ENCODE results near the gene ZNF583. TPM values are rescaled to one million over a fixed set of nuclear protein-coding genes. Genes with fewer than 3 reads are reported as not detected.

ZNF583 gene
- total and polyA plus RNA-seq, 5 donors: 3.1 to 8.6 (median 5.6) TPM

DNA sequence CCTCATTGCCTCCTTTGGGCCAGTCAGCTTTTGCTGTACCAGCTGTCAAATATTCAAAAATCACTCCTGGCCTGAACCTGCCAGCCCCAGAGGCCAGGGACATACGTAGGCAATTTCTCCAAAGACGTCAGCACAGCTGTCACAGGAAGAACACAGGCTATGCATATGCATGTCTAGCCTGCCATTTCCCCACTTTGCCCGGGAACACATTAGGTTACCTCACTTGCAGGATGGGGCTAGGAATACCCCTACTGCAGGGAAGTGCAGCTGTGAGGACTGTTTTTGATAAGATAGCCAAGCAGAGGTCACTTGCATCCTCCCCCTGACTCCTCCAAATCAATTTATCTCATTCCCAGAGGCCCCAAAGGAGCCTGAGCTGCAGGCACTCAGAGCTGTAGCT, 70.2 kb downstream of the ZNF583 start:
- no peaks in the 10 kb centered on the region for H3K9me3 ChIP-seq (ENCODE audit: control insufficient read depth, low read length)
- WGBS: 47% methylated on average over 3 of the region's 3 CpGs
- intact Hi-C loops (cut with DNase I): no loop called here

DNA sequence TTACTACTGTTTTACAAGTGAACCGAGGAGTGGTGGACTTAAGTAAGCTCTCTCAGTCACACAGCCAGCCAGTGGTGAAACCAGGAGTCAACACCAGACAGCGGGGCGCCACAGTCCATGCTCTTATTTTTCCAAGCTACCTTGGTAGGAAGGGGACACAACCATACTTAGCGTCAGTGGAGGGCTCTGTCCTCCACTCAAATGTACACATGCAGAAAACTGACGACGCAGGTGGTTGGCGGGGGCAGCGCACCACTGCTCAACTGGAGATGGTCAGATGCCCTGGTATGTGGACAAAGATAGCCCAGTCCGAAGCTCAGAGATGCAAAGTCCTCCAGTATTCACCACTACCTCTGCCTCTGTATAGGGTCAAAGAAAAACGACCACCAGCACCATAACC, 72.0 kb downstream of the ZNF583 start:
- H3K27ac ChIP-seq (ENCODE audit: low read length): no peak overlapping the region
- no peaks in the 10 kb centered on the region for H3K9me3 ChIP-seq (ENCODE audit: control insufficient read depth, low read length)
- H3K4me3 ChIP-seq (ENCODE audit: low read length): no peak overlapping the region
- intact Hi-C loops (cut with DNase I): no loop called here
- peaks cover 6% of the 10 kb centered on the region for H3K4me1 ChIP-seq (ENCODE audit: control insufficient read depth, insufficient read depth, low read length)
- DNase-seq (no peak), ATAC-seq (no peak)
- H3K27me3 ChIP-seq (ENCODE audit: control insufficient read depth, insufficient read depth): no peaks in the 10 kb centered on the region
- 79% methylated on average over 10 of the region's 10 CpGs for WGBS

More for the DNA sequence above, 70.2 kb downstream of the ZNF583 start:
- no peak overlapping the region for H3K27ac ChIP-seq (ENCODE audit: low read length)
- DNase-seq (no peak), ATAC-seq (no peak)
- H3K27me3 ChIP-seq (ENCODE audit: control insufficient read depth, insufficient read depth): no peaks in the 10 kb centered on the region
- H3K4me3 ChIP-seq (ENCODE audit: low read length): no peak overlapping the region
- peaks cover 6% of the 10 kb centered on the region for H3K4me1 ChIP-seq (ENCODE audit: control insufficient read depth, insufficient read depth, low read length)

Other genes with a start within 250 kb of the ZNF583 start
- not detected for gene GALP, start 228.3 kb upstream of the ZNF583 start, total RNA-seq
- gene GALP, start 228.3 kb upstream of the ZNF583 start, polyA plus RNA-seq: not detected
- gene ZSCAN5B, start 206.5 kb upstream of the ZNF583 start, total RNA-seq: not detected
- gene ZSCAN5B, start 206.5 kb upstream of the ZNF583 start, polyA plus RNA-seq: not detected
- gene ZSCAN5C, start 202.1 kb upstream of the ZNF583 start, total RNA-seq: not detected
- gene ZSCAN5C, start 202.1 kb upstream of the ZNF583 start, polyA plus RNA-seq: not detected
- gene EDDM13, start 131.6 kb upstream of the ZNF583 start, total RNA-seq: not detected
- gene EDDM13, start 131.6 kb upstream of the ZNF583 start, polyA plus RNA-seq: 0.32 TPM
- gene ZSCAN5A, start 89.5 kb upstream of the ZNF583 start, total RNA-seq: 10 to 100 TPM; 18.2 to 25.8 (median 21.7) TPM
- 16.5 TPM for gene ZSCAN5A, start 89.5 kb upstream of the ZNF583 start, polyA plus RNA-seq
- gene ZNF582, start 10.8 kb upstream of the ZNF583 start, total RNA-seq: 1 to 10 TPM; 3.6 to 5.8 (median 4.8) TPM
- gene ZNF582, start 10.8 kb upstream of the ZNF583 start, polyA plus RNA-seq: 6.3 TPM
- 1 to 10 TPM; 3.3 to 7.2 (median 5.3) TPM for gene ZNF667, start 73.0 kb downstream of the ZNF583 start, total RNA-seq
- 3.2 TPM for gene ZNF667, start 73.0 kb downstream of the ZNF583 start, polyA plus RNA-seq
- 1 to 10 TPM; 4.5 to 9.3 (median 6.7) TPM for gene ZNF471, start 103.5 kb downstream of the ZNF583 start, total RNA-seq
- gene ZNF471, start 103.5 kb downstream of the ZNF583 start, polyA plus RNA-seq: 2.8 TPM
- 1 to 10 TPM; 5.2 to 6.7 (median 6.0) TPM for gene ZFP28, start 134.6 kb downstream of the ZNF583 start, total RNA-seq
- 3.8 TPM for gene ZFP28, start 134.6 kb downstream of the ZNF583 start, polyA plus RNA-seq
- 1 to 10 TPM; 3.5 to 5.2 (median 4.8) TPM for gene ZNF470, start 163.1 kb downstream of the ZNF583 start, total RNA-seq
- 2.8 TPM for gene ZNF470, start 163.1 kb downstream of the ZNF583 start, polyA plus RNA-seq
- 1 to 10 TPM; 5.7 to 7.5 (median 6.4) TPM for gene ZNF71, start 191.0 kb downstream of the ZNF583 start, total RNA-seq
- gene ZNF71, start 191.0 kb downstream of the ZNF583 start, polyA plus RNA-seq: 5.0 TPM
- under 1 TPM in 2 of 4 donors, not detected in 2; 0.31 to 0.40 TPM for gene SMIM17, start 238.8 kb downstream of the ZNF583 start, total RNA-seq
- gene SMIM17, start 238.8 kb downstream of the ZNF583 start, polyA plus RNA-seq: 0.18 TPM

Data from right cardiac atrium (tissue), 5 donors.